Measurements from ENCODE around the gene CIITA.
"Not testable (repeated sequence)": the region's sequence is repeated elsewhere in the genome, so short reads cannot be mapped to it uniquely, and the experiment has no call there.

The CIITA gene, protein sequence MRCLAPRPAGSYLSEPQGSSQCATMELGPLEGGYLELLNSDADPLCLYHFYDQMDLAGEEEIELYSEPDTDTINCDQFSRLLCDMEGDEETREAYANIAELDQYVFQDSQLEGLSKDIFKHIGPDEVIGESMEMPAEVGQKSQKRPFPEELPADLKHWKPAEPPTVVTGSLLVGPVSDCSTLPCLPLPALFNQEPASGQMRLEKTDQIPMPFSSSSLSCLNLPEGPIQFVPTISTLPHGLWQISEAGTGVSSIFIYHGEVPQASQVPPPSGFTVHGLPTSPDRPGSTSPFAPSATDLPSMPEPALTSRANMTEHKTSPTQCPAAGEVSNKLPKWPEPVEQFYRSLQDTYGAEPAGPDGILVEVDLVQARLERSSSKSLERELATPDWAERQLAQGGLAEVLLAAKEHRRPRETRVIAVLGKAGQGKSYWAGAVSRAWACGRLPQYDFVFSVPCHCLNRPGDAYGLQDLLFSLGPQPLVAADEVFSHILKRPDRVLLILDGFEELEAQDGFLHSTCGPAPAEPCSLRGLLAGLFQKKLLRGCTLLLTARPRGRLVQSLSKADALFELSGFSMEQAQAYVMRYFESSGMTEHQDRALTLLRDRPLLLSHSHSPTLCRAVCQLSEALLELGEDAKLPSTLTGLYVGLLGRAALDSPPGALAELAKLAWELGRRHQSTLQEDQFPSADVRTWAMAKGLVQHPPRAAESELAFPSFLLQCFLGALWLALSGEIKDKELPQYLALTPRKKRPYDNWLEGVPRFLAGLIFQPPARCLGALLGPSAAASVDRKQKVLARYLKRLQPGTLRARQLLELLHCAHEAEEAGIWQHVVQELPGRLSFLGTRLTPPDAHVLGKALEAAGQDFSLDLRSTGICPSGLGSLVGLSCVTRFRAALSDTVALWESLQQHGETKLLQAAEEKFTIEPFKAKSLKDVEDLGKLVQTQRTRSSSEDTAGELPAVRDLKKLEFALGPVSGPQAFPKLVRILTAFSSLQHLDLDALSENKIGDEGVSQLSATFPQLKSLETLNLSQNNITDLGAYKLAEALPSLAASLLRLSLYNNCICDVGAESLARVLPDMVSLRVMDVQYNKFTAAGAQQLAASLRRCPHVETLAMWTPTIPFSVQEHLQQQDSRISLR

GRCh38 chr16:10876799-10877341, at the start of gene CIITA:
Gene CIITA, plus strand, starts transcription at chr16:10877202. Its CDS starts 129 bp downstream, at chr16:10877331.
- peak; percentile 15 for DNase-seq (ENCODE audit: low spot score)

- no peak for DNase-seq (ENCODE audit: low spot score)
These were observed 49.2 kb upstream of the CIITA start for GRCh38 chr16:10827691-10828341.

DNA sequence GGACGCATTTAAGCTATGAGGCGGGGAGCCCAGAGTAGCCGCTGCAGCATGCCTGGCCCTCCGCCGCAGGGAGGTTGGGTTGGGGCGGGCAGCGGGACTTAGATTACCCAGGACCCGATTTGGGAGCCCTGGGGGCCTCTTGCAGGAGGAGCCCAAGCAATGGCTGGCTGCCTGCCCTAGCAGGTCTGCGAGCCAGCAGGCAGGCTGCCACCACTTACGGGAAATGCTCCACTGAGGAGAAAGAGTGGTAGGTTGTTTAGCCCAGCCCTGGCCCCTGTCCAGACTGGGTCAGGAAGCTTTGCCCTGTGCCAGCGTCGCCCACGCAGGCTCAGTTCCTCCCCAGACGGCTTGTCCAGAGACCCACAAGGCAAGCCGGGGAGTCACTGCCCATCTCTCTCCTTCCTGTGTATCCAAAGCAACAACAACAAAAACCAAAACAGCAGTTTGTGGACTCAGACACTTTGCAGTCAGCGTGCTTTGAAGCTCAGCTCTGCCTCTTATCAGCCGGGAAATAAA, 48.1 kb upstream of the CIITA start:
- peak; percentile 80 for DNase-seq (ENCODE audit: low spot score)

GRCh38 chr16:10829390-10830098, 47.5 kb upstream of the CIITA start:
- DNase-seq (ENCODE audit: low spot score) = not testable (repeated sequence)

DNA sequence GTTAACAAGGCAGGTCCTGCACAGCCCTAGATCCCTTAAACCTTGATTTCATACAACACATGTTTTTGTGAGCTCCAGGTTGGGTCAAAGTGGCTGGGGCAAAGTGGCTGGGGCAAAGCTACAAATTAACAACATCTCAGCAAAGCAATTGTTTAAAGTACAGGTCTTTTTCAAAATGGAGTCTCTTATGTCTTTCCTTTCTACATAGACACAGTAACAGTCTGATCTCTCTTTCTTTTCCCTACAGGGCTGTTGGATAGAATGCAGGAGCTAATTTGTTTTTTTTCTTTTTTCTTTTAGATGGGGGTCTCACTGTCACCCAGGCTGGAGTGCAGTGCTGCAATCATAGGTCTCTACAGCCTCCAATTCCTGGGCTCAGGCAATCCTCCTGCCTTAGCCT, 46.8 kb upstream of the CIITA start:
- not testable (repeated sequence) for DNase-seq (ENCODE audit: low spot score)

- DNase-seq (ENCODE audit: low spot score) = no peak
These were observed 44.8 kb upstream of the CIITA start for GRCh38 chr16:10831894-10832886.

GRCh38 chr16:10833271-10833670, 43.7 kb upstream of the CIITA start:
- DNase-seq (ENCODE audit: low spot score) = no peak

DNA sequence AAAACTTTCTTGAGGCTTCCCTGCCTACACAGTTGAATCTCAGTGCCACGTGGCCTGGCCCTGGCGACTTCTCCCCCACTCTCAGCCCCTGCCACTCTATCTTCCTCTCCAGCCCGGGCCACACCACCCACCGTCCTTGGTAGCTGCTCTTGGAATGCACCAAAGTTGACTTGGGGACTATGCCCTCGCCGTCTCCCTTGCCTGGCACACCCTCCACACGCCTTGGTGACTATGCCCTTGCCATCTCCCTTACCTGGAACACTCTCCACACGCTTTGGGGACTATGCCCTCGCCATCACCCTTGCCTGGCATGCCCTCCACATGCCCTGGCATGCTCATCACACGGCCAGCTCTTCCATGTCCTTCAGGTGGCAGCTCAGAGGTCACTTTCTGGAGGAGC, 42.9 kb upstream of the CIITA start:
- no peak for DNase-seq (ENCODE audit: low spot score)

DNA sequence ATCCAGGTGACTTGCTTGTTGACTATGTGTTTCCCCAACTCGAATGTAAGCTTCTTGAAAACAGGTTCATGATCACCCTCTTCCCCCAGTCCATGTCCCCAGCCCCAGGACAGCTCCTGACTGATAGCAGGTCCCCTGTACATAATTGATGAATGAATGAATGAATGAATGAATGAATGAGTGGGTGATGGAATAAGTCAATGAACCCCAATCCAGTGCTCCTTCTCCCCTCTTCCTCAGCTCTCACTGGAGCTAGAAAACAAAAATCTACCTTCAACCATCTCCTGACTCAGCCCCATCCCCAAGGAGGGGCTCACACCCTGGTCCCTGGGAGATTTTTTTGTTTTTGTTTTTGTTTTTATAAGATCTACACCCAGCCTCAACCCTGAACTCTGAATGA, 42.2 kb upstream of the CIITA start:
- DNase-seq (ENCODE audit: low spot score) = no peak

DNA sequence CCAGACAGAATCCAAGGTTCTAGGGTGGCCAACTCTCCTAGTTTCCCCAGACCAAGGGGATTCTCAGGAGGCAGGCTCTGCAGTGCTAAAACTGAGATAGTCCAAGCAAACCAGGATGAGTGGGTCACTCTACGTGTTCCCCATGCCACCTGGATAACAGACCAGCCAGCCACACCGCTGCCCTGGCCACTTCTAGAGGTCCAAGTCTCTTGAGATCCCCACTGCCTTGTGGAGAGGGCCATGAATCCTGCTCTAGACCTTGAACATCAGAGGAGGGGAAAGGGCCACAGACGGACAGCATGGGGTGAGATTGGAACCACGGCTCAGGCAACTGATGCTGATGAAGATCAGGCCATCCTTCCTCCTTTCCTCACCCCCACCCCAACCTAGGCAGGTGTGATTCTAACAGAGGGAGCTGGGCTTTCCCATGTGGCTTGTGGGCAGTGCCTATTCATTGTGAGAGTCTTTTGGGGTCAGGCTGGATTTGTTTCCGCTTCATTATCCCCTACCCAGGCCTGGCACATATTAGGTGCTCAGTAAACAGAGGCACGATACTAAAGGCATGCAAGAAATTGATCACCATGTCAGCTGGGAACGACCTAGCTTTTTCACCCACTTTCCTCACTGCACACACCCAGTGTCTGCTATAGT, 41.6 kb upstream of the CIITA start:
- DNase-seq (ENCODE audit: low spot score) = no peak

- DNase-seq (ENCODE audit: low spot score) = no peak
These were observed 40.7 kb upstream of the CIITA start for GRCh38 chr16:10836174-10836853.

DNA sequence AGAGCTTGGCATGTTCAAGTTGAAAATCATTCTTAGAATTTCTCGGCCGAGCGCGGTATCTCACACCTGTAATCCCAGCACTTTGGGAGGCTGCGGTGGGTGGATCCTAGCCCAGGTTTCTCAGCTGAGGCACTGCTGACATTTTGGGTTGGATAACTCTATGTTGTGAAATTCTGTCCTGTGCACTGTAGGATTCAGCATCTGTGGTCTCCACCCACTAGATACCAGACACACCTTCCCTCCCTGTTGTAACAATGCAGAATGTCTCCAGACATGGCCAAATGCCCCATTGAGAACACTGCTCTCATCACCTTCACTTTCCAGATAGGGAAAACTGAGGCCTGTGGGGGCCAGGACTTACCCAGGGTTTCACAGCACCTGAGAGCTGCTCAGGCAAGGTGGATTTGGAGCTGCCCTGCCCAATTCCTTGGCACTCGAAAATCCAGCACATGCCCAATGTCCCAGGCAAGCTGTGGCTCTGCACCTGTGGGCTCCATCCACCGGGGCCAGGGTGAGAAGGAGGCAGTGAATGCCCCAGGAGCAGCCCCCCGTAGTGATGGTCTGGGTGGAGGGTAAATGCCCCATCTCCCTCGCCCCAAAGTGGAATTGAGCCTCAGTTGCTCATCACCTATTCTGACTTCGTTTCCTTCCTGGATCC, 38.3 kb upstream of the CIITA start:
- no peak for DNase-seq (ENCODE audit: low spot score)

DNA sequence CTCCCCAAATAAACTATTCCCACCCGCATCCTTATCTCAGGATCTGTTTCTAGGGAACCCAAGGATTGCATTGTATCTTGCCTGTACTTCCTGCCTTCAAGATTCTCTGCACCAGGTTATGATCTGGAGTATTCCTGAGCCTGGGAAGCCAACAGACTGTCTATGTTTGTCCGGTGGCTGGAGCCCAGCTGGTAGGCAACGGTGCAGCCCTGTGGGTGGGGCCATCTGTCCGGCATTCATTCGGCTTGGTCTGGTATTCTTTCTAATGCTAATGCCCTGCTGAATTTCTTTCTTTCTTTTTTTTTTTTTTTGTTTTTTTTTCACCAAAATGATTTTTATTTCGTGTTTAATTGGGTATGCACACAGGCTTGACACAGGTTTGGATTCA, 37.7 kb upstream of the CIITA start:
- no peak for DNase-seq (ENCODE audit: low spot score)

- DNase-seq (ENCODE audit: low spot score) = no peak
These were observed 36.3 kb upstream of the CIITA start for GRCh38 chr16:10840703-10841102.

- DNase-seq (ENCODE audit: low spot score) = no peak
These were observed 30.6 kb upstream of the CIITA start for GRCh38 chr16:10846213-10846998.

- DNase-seq (ENCODE audit: low spot score) = no peak
These were observed 29.8 kb upstream of the CIITA start for GRCh38 chr16:10847176-10847575.
